ENCODE data around the gene BTBD16. TPM values are rescaled to one million over a fixed set of nuclear protein-coding genes. Genes with fewer than 3 reads are reported as not detected.
A peak's percentile ranks its signal among the peaks of the same experiment; 100 is the strongest.

The BTBD16 gene
- total and polyA plus RNA-seq, 3 experiments from 2014 or later: not detected

DNA sequence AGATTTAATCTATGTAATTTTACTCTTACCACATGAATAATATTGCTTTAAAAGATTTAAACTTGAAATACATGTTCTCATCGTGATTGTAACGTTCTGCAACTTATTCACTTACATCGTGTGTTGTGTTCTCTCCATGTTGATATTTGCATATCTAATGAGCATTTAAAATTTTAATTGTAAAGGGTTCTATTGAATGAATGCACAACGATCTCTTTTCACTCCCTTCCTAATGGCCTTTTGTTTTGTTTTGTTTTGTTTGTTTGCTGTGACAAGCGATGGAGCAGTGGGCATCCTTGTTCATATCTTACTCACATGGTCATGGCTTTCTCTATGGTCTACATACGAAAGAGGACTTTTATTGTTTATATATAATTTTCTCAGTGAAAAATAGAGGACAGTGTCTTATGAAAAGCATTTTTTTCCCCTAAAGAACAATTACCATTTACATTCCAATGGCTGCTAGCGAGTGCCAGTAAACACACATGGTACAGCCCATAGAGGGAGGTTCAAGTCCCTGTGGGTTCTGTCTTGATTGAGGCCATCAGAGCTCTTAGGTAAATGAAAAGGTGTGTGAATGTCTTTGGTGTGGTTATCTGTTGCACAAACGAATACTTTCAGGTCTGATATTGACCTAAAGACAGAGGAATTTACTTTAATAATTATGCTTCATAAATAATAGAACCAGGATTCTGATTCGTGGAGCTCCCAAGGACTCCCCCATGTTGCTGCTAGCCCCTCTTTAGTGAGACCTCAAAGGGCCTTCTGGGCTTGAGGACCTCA lies 32.4 kb downstream of the BTBD16 start:
- Mint-ChIP-seq H3K4me3 (no peak overlapping the region), H3K36me3 (no peaks in the 10 kb centered on the region), H3K9me3 (peaks cover 0 to 4% (median 0%) of the 10 kb centered on the region in 5 donors), H3K27me3 (peaks cover 3 to 8% of the 10 kb centered on the region in 2 donors), H3K27ac (peak overlapping the region in 1 of 8 donors; percentile 1), H3K4me1 (peaks cover 3 to 9% (median 5%) of the 10 kb centered on the region in 3 donors)
- POLR2A ChIA-PET: no interaction called here
- Histone ChIP-seq H3K36me3 (ENCODE audit: insufficient read depth, low read length) (no peaks in the 10 kb centered on the region), H3K4me1 (ENCODE audit: insufficient read depth, low read length) (no peaks in the 10 kb centered on the region), H3K9me3 (ENCODE audit: low read length) (no peaks in the 10 kb centered on the region), H3K27me3 (ENCODE audit: insufficient read depth, low read length, poor library complexity, severe bottlenecking) (no peaks in the 10 kb centered on the region), H3K27ac (ENCODE audit: low read depth, low read length) (no peak overlapping the region), H3K4me3 (ENCODE audit: low read length) (no peak overlapping the region)
- no peak for DNase-seq
- CTCF ChIA-PET: no interaction called here

DNA sequence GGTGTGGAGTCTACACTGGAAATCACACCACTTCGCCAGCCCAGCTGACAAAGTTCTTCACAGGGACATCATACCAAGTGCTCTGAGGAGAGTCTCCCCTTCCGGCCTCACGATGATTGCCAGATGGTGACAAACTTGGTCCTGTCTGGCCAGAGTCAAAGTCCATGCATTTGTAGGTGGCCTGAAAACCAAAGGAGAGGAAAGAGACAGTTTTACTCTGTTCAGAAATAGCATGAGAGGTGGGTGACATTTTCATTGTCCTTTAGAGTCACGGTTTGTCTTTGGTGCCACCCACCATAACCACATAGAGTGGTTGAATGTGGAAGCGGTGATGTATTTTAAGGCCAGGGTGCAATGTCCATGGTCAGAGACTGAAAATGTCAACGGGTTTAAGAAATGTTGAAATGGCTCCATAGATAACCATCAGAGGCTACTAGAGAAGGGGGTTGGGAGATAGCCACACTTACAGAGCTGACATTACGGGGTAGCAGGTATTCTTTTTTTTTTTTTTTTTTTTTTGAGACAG lies 33.0 kb downstream of the BTBD16 start:
- Histone ChIP-seq H3K27ac (ENCODE audit: low read depth, low read length) (no peak overlapping the region), H3K27me3 (ENCODE audit: insufficient read depth, low read length, poor library complexity, severe bottlenecking) (no peaks in the 10 kb centered on the region), H3K36me3 (ENCODE audit: insufficient read depth, low read length) (no peaks in the 10 kb centered on the region), H3K9me3 (ENCODE audit: low read length) (no peaks in the 10 kb centered on the region), H3K4me1 (ENCODE audit: insufficient read depth, low read length) (no peaks in the 10 kb centered on the region), H3K4me3 (ENCODE audit: low read length) (no peak overlapping the region)
- peaks cover 0 to 4% (median 0%) of the 10 kb centered on the region in 5 donors for H3K9me3 Mint-ChIP-seq
- ChIA-PET CTCF (no interaction called here), POLR2A (no interaction called here)
- H3K27me3 Mint-ChIP-seq: peaks cover 4% of the 10 kb centered on the region in 2 donors
- no peaks in the 10 kb centered on the region for H3K36me3 Mint-ChIP-seq
- H3K27ac Mint-ChIP-seq: peak overlapping the region in 1 of 8 donors; percentile 2
- H3K4me1 Mint-ChIP-seq: peaks cover 0 to 4% (median 0%) of the 10 kb centered on the region in 3 donors
- DNase-seq: no peak
- no peak overlapping the region for H3K4me3 Mint-ChIP-seq

- H3K36me3 Mint-ChIP-seq: no peaks in the 10 kb centered on the region
- peaks cover 4 to 14% of the 10 kb centered on the region in 2 donors for H3K27me3 Mint-ChIP-seq
- H3K27ac Mint-ChIP-seq: no peak overlapping the region
- ChIA-PET POLR2A (no interaction called here), CTCF (no interaction called here)
- Histone ChIP-seq H3K36me3 (ENCODE audit: insufficient read depth, low read length) (no peaks in the 10 kb centered on the region), H3K9me3 (ENCODE audit: low read length) (no peaks in the 10 kb centered on the region), H3K27ac (ENCODE audit: low read depth, low read length) (no peak overlapping the region), H3K27me3 (ENCODE audit: insufficient read depth, low read length, poor library complexity, severe bottlenecking) (no peaks in the 10 kb centered on the region), H3K4me3 (ENCODE audit: low read length) (no peak overlapping the region), H3K4me1 (ENCODE audit: insufficient read depth, low read length) (no peaks in the 10 kb centered on the region)
- no peak for DNase-seq
- H3K4me3 Mint-ChIP-seq: no peak overlapping the region
- H3K9me3 Mint-ChIP-seq: peaks cover 0 to 4% (median 0%) of the 10 kb centered on the region in 5 donors
- H3K4me1 Mint-ChIP-seq: no peaks in the 10 kb centered on the region
Measured at GRCh38 chr10:122306282-122306681, 35.2 kb downstream of the BTBD16 start.

- no peak overlapping the region for H3K4me3 Mint-ChIP-seq
- DNase-seq: no peak
- no peak overlapping the region for H3K27ac ChIP-seq (ENCODE audit: low read depth, low read length)
- H3K27ac Mint-ChIP-seq: no peak overlapping the region
- no peaks in the 10 kb centered on the region for H3K27me3 ChIP-seq (ENCODE audit: insufficient read depth, low read length, poor library complexity, severe bottlenecking)
- H3K36me3 Mint-ChIP-seq: no peaks in the 10 kb centered on the region
- H3K4me3 ChIP-seq (ENCODE audit: low read length): no peak overlapping the region
- POLR2A ChIA-PET: no interaction called here
- H3K27me3 Mint-ChIP-seq: peaks cover 4 to 18% of the 10 kb centered on the region in 2 donors
- CTCF ChIA-PET: no interaction called here
- H3K36me3 ChIP-seq (ENCODE audit: insufficient read depth, low read length): no peaks in the 10 kb centered on the region
- H3K4me1 Mint-ChIP-seq: no peaks in the 10 kb centered on the region
- H3K9me3 Mint-ChIP-seq: peaks cover 0 to 4% (median 0%) of the 10 kb centered on the region in 5 donors
- no peaks in the 10 kb centered on the region for H3K9me3 ChIP-seq (ENCODE audit: low read length)
- H3K4me1 ChIP-seq (ENCODE audit: insufficient read depth, low read length): no peaks in the 10 kb centered on the region
Measured at GRCh38 chr10:122306744-122307143, 35.6 kb downstream of the BTBD16 start.

DNA sequence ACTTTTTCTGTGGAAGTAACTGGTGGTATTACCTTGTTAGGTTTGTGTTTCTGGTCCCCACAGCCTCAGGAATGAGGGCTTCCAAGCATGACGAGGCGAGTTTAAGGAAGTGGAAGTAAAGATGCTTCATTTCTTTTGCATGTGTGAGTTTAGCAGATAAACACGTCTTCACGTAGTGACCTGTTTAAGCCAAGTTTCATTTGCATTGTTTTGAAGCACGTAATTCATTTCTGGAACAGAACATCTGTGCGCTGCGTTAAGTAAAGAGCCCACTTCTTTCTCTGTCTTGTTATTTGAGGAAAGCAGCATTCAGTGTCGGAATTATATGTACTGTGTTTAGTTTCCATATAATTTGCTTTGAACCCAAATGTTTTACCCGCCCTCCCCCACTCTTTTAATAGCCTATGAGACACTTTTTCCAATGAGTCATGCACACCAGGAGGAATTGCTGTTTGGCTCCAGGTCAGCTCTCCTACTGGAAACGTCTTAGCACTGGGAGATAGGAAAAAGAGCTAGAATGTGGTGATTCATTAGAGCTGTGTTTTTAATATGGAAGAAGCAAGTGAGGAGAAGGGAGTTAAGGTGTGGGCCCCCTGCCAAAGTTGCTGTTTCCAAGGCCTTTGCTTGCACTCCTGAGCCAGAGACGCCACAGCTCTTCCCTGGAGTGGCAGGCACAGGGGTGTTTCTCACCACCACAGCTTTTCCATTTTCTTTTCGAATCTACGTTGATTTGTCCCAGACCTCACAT lies 36.7 kb downstream of the BTBD16 start:
- ChIA-PET POLR2A (no interaction called here), CTCF (interaction anchor here (1.0 kb wide), 1 partner anchor 9 kb away, joined by 3 read pairs; no protein-coding TSS in a partner anchor)
- peaks cover 6 to 26% of the 10 kb centered on the region in 2 donors for H3K27me3 Mint-ChIP-seq
- peaks cover 0 to 4% (median 0%) of the 10 kb centered on the region in 5 donors for H3K9me3 Mint-ChIP-seq
- no peak overlapping the region for H3K4me3 ChIP-seq (ENCODE audit: low read length)
- no peak overlapping the region for H3K4me3 Mint-ChIP-seq
- no peak overlapping the region for H3K27ac Mint-ChIP-seq
- no peak overlapping the region for H3K27ac ChIP-seq (ENCODE audit: low read depth, low read length)
- no peaks in the 10 kb centered on the region for H3K9me3 ChIP-seq (ENCODE audit: low read length)
- H3K27me3 ChIP-seq (ENCODE audit: insufficient read depth, low read length, poor library complexity, severe bottlenecking): no peaks in the 10 kb centered on the region
- no peaks in the 10 kb centered on the region for H3K36me3 ChIP-seq (ENCODE audit: insufficient read depth, low read length)
- no peaks in the 10 kb centered on the region for H3K4me1 Mint-ChIP-seq
- H3K4me1 ChIP-seq (ENCODE audit: insufficient read depth, low read length): no peaks in the 10 kb centered on the region
- DNase-seq: no peak
- no peaks in the 10 kb centered on the region for H3K36me3 Mint-ChIP-seq

GRCh38 chr10:122308417-122309141 lies 37.5 kb downstream of the BTBD16 start:
- no peak for DNase-seq
- Histone ChIP-seq H3K27ac (ENCODE audit: low read depth, low read length) (no peak overlapping the region), H3K27me3 (ENCODE audit: insufficient read depth, low read length, poor library complexity, severe bottlenecking) (no peaks in the 10 kb centered on the region), H3K4me1 (ENCODE audit: insufficient read depth, low read length) (no peaks in the 10 kb centered on the region), H3K9me3 (ENCODE audit: low read length) (no peaks in the 10 kb centered on the region), H3K4me3 (ENCODE audit: low read length) (no peak overlapping the region), H3K36me3 (ENCODE audit: insufficient read depth, low read length) (no peaks in the 10 kb centered on the region)
- H3K27ac Mint-ChIP-seq: no peak overlapping the region
- H3K36me3 Mint-ChIP-seq: peaks cover 0 to 2% (median 0%) of the 10 kb centered on the region in 3 donors
- H3K27me3 Mint-ChIP-seq: peaks cover 9 to 29% of the 10 kb centered on the region in 2 donors
- no peak overlapping the region for H3K4me3 Mint-ChIP-seq
- no peaks in the 10 kb centered on the region for H3K4me1 Mint-ChIP-seq
- CTCF ChIA-PET: interaction anchor here (1.0 to 1.5 kb wide), 2 partner anchors 9 to 14 kb away, joined by 3 read pairs; no protein-coding TSS in a partner anchor
- POLR2A ChIA-PET: no interaction called here
- H3K9me3 Mint-ChIP-seq: peaks cover 0 to 4% (median 0%) of the 10 kb centered on the region in 5 donors

- CTCF ChIA-PET: interaction anchor here (1.5 to 1.8 kb wide), 2 partner anchors 12 to 255 kb away, joined by 3 to 6 read pairs; no protein-coding TSS in a partner anchor
- no peak for DNase-seq
- Mint-ChIP-seq H3K36me3 (peaks cover 0 to 5% (median 0%) of the 10 kb centered on the region in 3 donors), H3K27me3 (peaks cover 10 to 33% of the 10 kb centered on the region in 2 donors), H3K4me1 (no peaks in the 10 kb centered on the region), H3K4me3 (no peak overlapping the region), H3K27ac (no peak overlapping the region), H3K9me3 (peaks cover 0 to 4% (median 0%) of the 10 kb centered on the region in 5 donors)
- Histone ChIP-seq H3K36me3 (ENCODE audit: insufficient read depth, low read length) (no peaks in the 10 kb centered on the region), H3K27ac (ENCODE audit: low read depth, low read length) (no peak overlapping the region), H3K4me3 (ENCODE audit: low read length) (no peak overlapping the region), H3K27me3 (ENCODE audit: insufficient read depth, low read length, poor library complexity, severe bottlenecking) (no peaks in the 10 kb centered on the region), H3K4me1 (ENCODE audit: insufficient read depth, low read length) (no peaks in the 10 kb centered on the region), H3K9me3 (ENCODE audit: low read length) (no peaks in the 10 kb centered on the region)
- POLR2A ChIA-PET: no interaction called here
Measured at GRCh38 chr10:122310311-122311050, 39.4 kb downstream of the BTBD16 start.
